SK-N-SH (cell line): ENCODE data around the gene KIF21B. TPM values are rescaled to one million over a fixed set of nuclear protein-coding genes. Genes with fewer than 3 reads are reported as not detected.

Experiments used
- CTCF ChIA-PET: fragments of 300-600, 350-600 bp; formaldehyde crosslinking; extraction: SDS; loops from one replicate; lab custom pipeline; 2021; lab: Yijun Ruan, JAX
- POLR2A ChIA-PET: fragments of 350-600 bp; sonication (Branson Sonifier 250); formaldehyde crosslinking; extraction: SDS; loops from one replicate; lab custom pipeline; 2020; ENCODE audit warnings: antibody characterized with exemption, inconsistent platforms; lab: Yijun Ruan, JAX
- DNase-seq: peaks from one replicate; pipeline ENCODE4 v3.0.0; 2012
- H2AFZ ChIP-seq: fragments of 200-600 bp; sonication (generic); 2 replicates; pipeline ENCODE4 v1.8.1; 2016; ENCODE audit warnings: antibody characterized with exemption, mild to moderate bottlenecking, low read depth
- H3F3A ChIP-seq: fragments of 200-600 bp; sonication (generic); replicated peaks from 2 replicates; pipeline ENCODE3; 2016; ENCODE audit warnings: antibody characterized with exemption, mild to moderate bottlenecking; ENCODE audit not compliant: insufficient read depth
- H3K27ac ChIP-seq, 2 experiments: fragments of 200-500 bp in 1 of 2; fragments of 200-600 bp in 1 of 2; sonication (Bioruptor generic) in 1 of 2; sonication (generic), shearing (Covaris generic) in 1 of 2; 2 replicates each; pipeline versions ENCODE4 v1.5.1 to v1.6.1; 2014 to 2016; ENCODE audit warnings: low read depth in 2 of 2, inconsistent platforms in 1 of 2, low read length in 1 of 2, mild to moderate bottlenecking in 1 of 2, mixed read lengths in 1 of 2
- H3K27me3 ChIP-seq: fragments of 200-600 bp; sonication (generic), shearing (Covaris generic); 2 replicates; pipeline ENCODE4 v1.6.1; 2016; ENCODE audit warnings: mixed run types; ENCODE audit not compliant: insufficient read depth
- H3K36me3 ChIP-seq, 2 experiments: fragments of 200-500 bp in 1 of 2; fragments of 200-600 bp in 1 of 2; sonication (Bioruptor generic) in 1 of 2; sonication (generic) in 1 of 2; replicated peaks in 1 of 2; 2 replicates each; pipeline versions ENCODE3 to v1.5.1; 2014 to 2016; ENCODE audit warnings: low read length in 1 of 2, mild to moderate bottlenecking in 1 of 2; ENCODE audit not compliant: insufficient read depth in 2 of 2, control insufficient read depth in 1 of 2
- H3K4me1 ChIP-seq, 2 experiments: fragments of 200-500 bp in 1 of 2; fragments of 200-600 bp in 1 of 2; sonication (Bioruptor generic) in 1 of 2; sonication (generic), shearing (Covaris generic) in 1 of 2; 2 replicates each; pipeline versions ENCODE4 v1.5.1 to v1.6.1; 2014 to 2016; ENCODE audit warnings: low read depth in 1 of 2, low read length in 1 of 2, mixed run types in 1 of 2; ENCODE audit not compliant: insufficient read depth in 2 of 2, control insufficient read depth in 1 of 2
- H3K4me2 ChIP-seq: fragments of 200-600 bp; sonication (generic), shearing (Covaris generic); 2 replicates; pipeline ENCODE4 v1.6.1; 2017; ENCODE audit warnings: mixed run types
- H3K4me3 ChIP-seq, 2 experiments: fragments of 200-500 bp in 1 of 2; fragments of 200-600 bp in 1 of 2; sonication (Bioruptor generic) in 1 of 2; sonication (generic), shearing (Covaris generic) in 1 of 2; 2 replicates each; pipeline versions ENCODE4 v1.5.1 to v1.8.1; 2014 to 2016; ENCODE audit warnings: low read depth in 2 of 2, inconsistent platforms in 1 of 2, low read length in 1 of 2, mild to moderate bottlenecking in 1 of 2, mixed read lengths in 1 of 2, moderate library complexity in 1 of 2
- H3K79me2 ChIP-seq: fragments of 200-600 bp; sonication (generic); 2 replicates; pipeline ENCODE4 v1.8.1; 2017; ENCODE audit warnings: mild to moderate bottlenecking; ENCODE audit not compliant: insufficient read depth
- H3K9ac ChIP-seq: fragments of 200-600 bp; sonication (generic); 2 replicates; pipeline ENCODE4 v1.6.1; 2017; ENCODE audit warnings: mixed run types
- H3K9me2 ChIP-seq: fragments of 200-600 bp; sonication (generic); 2 replicates; pipeline ENCODE4 v1.6.1; 2017; ENCODE audit warnings: mixed run types
- H3K9me3 ChIP-seq: fragments of 200-600 bp; sonication (generic); 2 replicates; pipeline ENCODE4 v1.6.1; 2017; ENCODE audit warnings: mixed run types, mild to moderate bottlenecking, moderate library complexity
- H4K20me1 ChIP-seq: fragments of 200-600 bp; sonication (generic); 2 replicates; pipeline ENCODE4 v1.6.1; 2017; ENCODE audit warnings: mild to moderate bottlenecking, mixed run types; ENCODE audit not compliant: insufficient read depth
- EP300 ChIP-seq, 2 experiments: IDR thresholded peaks; 2 replicates each; pipeline versions ENCODE4 v1.4.0 to v1.6.1; 2012; ENCODE audit warnings: borderline replicate concordance in 1 of 2, low read depth in 1 of 2, low read length in 1 of 2
- FOSL2 ChIP-seq: IDR thresholded peaks from 2 replicates; pipeline ENCODE4 v1.4.0; 2012; ENCODE audit warnings: low read depth, mild to moderate bottlenecking, moderate library complexity, borderline replicate concordance
- FOXM1 ChIP-seq: IDR thresholded peaks from 2 replicates; pipeline ENCODE4 v1.4.0; 2012; ENCODE audit warnings: low read depth, mild to moderate bottlenecking
- GABPA ChIP-seq: IDR thresholded peaks from 2 replicates; pipeline ENCODE4 v1.4.0; 2012; ENCODE audit warnings: low read depth, mild to moderate bottlenecking
- GATA2 ChIP-seq: sonication (generic); formaldehyde crosslinking; IDR thresholded peaks from 2 replicates; pipeline ENCODE4 v1.5.0; 2020; ENCODE audit warnings: mild to moderate bottlenecking, missing genetic modification reagents
- MXI1 ChIP-seq: IDR thresholded peaks from 2 replicates; pipeline ENCODE4 v1.6.1; 2012; ENCODE audit warnings: mild to moderate bottlenecking, low read depth, low read length, improper control_type of control experiment
- RFX5 ChIP-seq: IDR thresholded peaks from 2 replicates; pipeline ENCODE4 v1.6.1; 2012; ENCODE audit warnings: mild to moderate bottlenecking, improper control_type of control experiment, low read length
- RXRA ChIP-seq: IDR thresholded peaks from 2 replicates; pipeline ENCODE4 v1.4.0; 2012; ENCODE audit warnings: low read depth, mild to moderate bottlenecking, borderline replicate concordance
- SMC3 ChIP-seq: IDR thresholded peaks from 2 replicates; pipeline ENCODE4 v1.6.1; 2012; ENCODE audit warnings: low read depth, low read length, improper control_type of control experiment
- TEAD4 ChIP-seq: IDR thresholded peaks from 2 replicates; pipeline ENCODE4 v1.4.0; 2012; ENCODE audit warnings: mild to moderate bottlenecking, borderline replicate concordance; ENCODE audit not compliant: insufficient read depth
- WGBS: methylation state at CpG from one replicate; pipeline ENCODE4 v1.1.6; 2017; ENCODE audit warnings: low lambda C conversion rate; 5-methylcytosine and 5-hydroxymethylcytosine counted together
- polyA plus RNA-seq, 3 experiments: library from polyadenylated mRNA; depleted of rRNA; stranded (reverse); fragments of >200 nt; gene quantifications; 2 replicates each; pipeline ENCODE4 v1.2.3, GENCODE V29; 2012
- TF ChIP-seq, protein P1 (sequence below): IDR thresholded peaks from 2 replicates; pipeline ENCODE4 v1.6.1; 2012; ENCODE audit warnings: mild to moderate bottlenecking, low read depth, low read length, moderate library complexity
- TF ChIP-seq, protein P2 (sequence below): IDR thresholded peaks from 2 replicates; pipeline ENCODE4; 2012
- TF ChIP-seq, protein P3 (sequence below): IDR thresholded peaks from 2 replicates; pipeline ENCODE4 v1.4.0; 2012; ENCODE audit warnings: low read depth, borderline replicate concordance
- TF ChIP-seq, protein P4 (sequence below): IDR thresholded peaks from 2 replicates; pipeline ENCODE4 v1.4.0; 2012; ENCODE audit warnings: low read depth
- TF ChIP-seq, protein P5 (sequence below): IDR thresholded peaks from 2 replicates; pipeline ENCODE4 v1.4.0; 2012; ENCODE audit warnings: low read depth, borderline replicate concordance

KIF21B gene
- polyA plus RNA-seq, 1 of the 3 experiments (the other 2 are of a cell fraction), result 0.26 TPM

- no peaks in the 10 kb centered on the region for H3K27me3 ChIP-seq
- no peaks in the 10 kb centered on the region for H3K36me3 ChIP-seq
- H3K4me2 ChIP-seq, result no peak overlapping the region
- no peaks in the 10 kb centered on the region; the same call in 1 of the 2 replicates for H3K79me2 ChIP-seq
- no peak overlapping the region for H3K27ac ChIP-seq
- H3K4me3 ChIP-seq, result no peak overlapping the region
- no peaks in the 10 kb centered on the region for H3K9me3 ChIP-seq
- no peak for DNase-seq
- H4K20me1 ChIP-seq, result no peaks in the 10 kb centered on the region
- no peaks in the 10 kb centered on the region for H3F3A ChIP-seq
- H3K9ac ChIP-seq, result no peak overlapping the region
- H3K9me2 ChIP-seq, result no peaks in the 10 kb centered on the region
- peaks cover 6 to 19% of the 10 kb centered on the region in 2 experiments; a peak in 1 of 4 replicates for H3K4me1 ChIP-seq
- no peak overlapping the region for H2AFZ ChIP-seq
- CTCF ChIA-PET, result interaction anchor here (0.6 to 8.9 kb wide), 13 partner anchors 8 to 618 kb away, joined by 3 to 92 read pairs (median 3); no protein-coding TSS in a partner anchor
- TF ChIP-seq MXI1 (no peak), RFX5 (no peak), EP300 (IDR thresholded peaks at IDR 0.05; ENCODE audit: borderline replicate concordance in 1 of 2, low read depth in 1 of 2, low read length in 1 of 2) (no peak), GATA2 (no peak), GABPA (no peak), TEAD4 (no peak), FOXM1 (no peak), FOSL2 (no peak), RXRA (no peak), SMC3 (no peak)
- TF ChIP-seq, protein P1, sequence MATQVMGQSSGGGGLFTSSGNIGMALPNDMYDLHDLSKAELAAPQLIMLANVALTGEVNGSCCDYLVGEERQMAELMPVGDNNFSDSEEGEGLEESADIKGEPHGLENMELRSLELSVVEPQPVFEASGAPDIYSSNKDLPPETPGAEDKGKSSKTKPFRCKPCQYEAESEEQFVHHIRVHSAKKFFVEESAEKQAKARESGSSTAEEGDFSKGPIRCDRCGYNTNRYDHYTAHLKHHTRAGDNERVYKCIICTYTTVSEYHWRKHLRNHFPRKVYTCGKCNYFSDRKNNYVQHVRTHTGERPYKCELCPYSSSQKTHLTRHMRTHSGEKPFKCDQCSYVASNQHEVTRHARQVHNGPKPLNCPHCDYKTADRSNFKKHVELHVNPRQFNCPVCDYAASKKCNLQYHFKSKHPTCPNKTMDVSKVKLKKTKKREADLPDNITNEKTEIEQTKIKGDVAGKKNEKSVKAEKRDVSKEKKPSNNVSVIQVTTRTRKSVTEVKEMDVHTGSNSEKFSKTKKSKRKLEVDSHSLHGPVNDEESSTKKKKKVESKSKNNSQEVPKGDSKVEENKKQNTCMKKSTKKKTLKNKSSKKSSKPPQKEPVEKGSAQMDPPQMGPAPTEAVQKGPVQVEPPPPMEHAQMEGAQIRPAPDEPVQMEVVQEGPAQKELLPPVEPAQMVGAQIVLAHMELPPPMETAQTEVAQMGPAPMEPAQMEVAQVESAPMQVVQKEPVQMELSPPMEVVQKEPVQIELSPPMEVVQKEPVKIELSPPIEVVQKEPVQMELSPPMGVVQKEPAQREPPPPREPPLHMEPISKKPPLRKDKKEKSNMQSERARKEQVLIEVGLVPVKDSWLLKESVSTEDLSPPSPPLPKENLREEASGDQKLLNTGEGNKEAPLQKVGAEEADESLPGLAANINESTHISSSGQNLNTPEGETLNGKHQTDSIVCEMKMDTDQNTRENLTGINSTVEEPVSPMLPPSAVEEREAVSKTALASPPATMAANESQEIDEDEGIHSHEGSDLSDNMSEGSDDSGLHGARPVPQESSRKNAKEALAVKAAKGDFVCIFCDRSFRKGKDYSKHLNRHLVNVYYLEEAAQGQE, result no peak
- TF ChIP-seq, protein P2, sequence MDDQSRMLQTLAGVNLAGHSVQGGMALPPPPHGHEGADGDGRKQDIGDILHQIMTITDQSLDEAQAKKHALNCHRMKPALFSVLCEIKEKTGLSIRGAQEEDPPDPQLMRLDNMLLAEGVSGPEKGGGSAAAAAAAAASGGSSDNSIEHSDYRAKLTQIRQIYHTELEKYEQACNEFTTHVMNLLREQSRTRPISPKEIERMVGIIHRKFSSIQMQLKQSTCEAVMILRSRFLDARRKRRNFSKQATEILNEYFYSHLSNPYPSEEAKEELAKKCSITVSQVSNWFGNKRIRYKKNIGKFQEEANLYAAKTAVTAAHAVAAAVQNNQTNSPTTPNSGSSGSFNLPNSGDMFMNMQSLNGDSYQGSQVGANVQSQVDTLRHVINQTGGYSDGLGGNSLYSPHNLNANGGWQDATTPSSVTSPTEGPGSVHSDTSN, result no peak
- TF ChIP-seq, protein P3, sequence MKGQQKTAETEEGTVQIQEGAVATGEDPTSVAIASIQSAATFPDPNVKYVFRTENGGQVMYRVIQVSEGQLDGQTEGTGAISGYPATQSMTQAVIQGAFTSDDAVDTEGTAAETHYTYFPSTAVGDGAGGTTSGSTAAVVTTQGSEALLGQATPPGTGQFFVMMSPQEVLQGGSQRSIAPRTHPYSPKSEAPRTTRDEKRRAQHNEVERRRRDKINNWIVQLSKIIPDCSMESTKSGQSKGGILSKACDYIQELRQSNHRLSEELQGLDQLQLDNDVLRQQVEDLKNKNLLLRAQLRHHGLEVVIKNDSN, result no peak
- TF ChIP-seq, protein P4, sequence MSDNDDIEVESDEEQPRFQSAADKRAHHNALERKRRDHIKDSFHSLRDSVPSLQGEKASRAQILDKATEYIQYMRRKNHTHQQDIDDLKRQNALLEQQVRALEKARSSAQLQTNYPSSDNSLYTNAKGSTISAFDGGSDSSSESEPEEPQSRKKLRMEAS, result no peak
- TF ChIP-seq, protein P5, sequence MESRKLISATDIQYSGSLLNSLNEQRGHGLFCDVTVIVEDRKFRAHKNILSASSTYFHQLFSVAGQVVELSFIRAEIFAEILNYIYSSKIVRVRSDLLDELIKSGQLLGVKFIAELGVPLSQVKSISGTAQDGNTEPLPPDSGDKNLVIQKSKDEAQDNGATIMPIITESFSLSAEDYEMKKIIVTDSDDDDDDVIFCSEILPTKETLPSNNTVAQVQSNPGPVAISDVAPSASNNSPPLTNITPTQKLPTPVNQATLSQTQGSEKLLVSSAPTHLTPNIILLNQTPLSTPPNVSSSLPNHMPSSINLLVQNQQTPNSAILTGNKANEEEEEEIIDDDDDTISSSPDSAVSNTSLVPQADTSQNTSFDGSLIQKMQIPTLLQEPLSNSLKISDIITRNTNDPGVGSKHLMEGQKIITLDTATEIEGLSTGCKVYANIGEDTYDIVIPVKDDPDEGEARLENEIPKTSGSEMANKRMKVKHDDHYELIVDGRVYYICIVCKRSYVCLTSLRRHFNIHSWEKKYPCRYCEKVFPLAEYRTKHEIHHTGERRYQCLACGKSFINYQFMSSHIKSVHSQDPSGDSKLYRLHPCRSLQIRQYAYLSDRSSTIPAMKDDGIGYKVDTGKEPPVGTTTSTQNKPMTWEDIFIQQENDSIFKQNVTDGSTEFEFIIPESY, result no peak
- WGBS, result 78% methylated on average over 4 of the region's 7 CpGs
- POLR2A ChIA-PET, result no interaction called here
Observed at GRCh38 chr1:201021630-201022492, 1.7 kb downstream of the KIF21B start.
